ENCODE results near the gene COX4I1.

COX4I1 gene

GRCh38 chr16:85770741-85771140, 28.8 kb upstream of the COX4I1 start:
- no peak for DNase-seq (ENCODE audit: extremely low read depth, insufficient read length)
- no peak overlapping the region for H3K4me3 ChIP-seq (replicated peaks; ENCODE audit: low read depth, low read length)
- TF ChIP-seq CTCF (IDR thresholded peaks at IDR 0.05; ENCODE audit: insufficient read depth, low read length, poor library complexity, severe bottlenecking), result no peak
- no peaks in the 10 kb centered on the region for H3K27me3 ChIP-seq (replicated peaks; ENCODE audit: control insufficient read depth, insufficient read depth, low read length)
- no peaks in the 10 kb centered on the region for H3K36me3 ChIP-seq (ENCODE audit: control insufficient read depth, insufficient read depth, low read length)

- no peak for TF ChIP-seq CTCF (IDR thresholded peaks at IDR 0.05; ENCODE audit: insufficient read depth, low read length, poor library complexity, severe bottlenecking)
- no peaks in the 10 kb centered on the region for H3K27me3 ChIP-seq (replicated peaks; ENCODE audit: control insufficient read depth, insufficient read depth, low read length)
These were observed 26.5 kb upstream of the COX4I1 start for GRCh38 chr16:85773044-85773443.

DNA sequence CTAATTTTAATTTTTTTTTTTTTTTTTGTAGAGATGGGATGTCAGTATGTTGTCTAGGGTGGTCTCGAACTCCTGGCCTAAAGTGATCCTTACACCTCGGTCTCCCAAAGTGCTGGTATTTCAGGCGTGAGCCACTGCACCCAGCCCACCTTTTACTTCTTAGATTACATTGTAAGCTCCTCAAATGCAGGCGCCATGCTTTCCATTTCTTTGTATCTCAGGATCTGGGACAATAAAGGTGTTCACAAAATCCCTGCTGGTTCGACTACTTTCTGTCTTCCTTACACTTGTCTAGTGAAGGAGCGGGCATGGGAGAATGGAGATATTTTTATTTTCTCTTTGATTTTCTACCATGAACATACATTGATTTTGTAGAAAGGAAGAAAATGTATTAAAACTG, 25.4 kb upstream of the COX4I1 start:
- TF ChIP-seq CTCF (IDR thresholded peaks at IDR 0.05; ENCODE audit: insufficient read depth, low read length, poor library complexity, severe bottlenecking), result no peak
- H3K4me3 ChIP-seq (replicated peaks; ENCODE audit: low read depth, low read length), result no peak overlapping the region
- no peak for DNase-seq (ENCODE audit: extremely low read depth, insufficient read length)
- H3K27me3 ChIP-seq (replicated peaks; ENCODE audit: control insufficient read depth, insufficient read depth, low read length), result no peaks in the 10 kb centered on the region
- peaks cover 5% of the 10 kb centered on the region for H3K36me3 ChIP-seq (ENCODE audit: control insufficient read depth, insufficient read depth, low read length)

More at GRCh38 chr16:85773044-85773443, 26.5 kb upstream of the COX4I1 start:
- no peak for DNase-seq (ENCODE audit: extremely low read depth, insufficient read length)
- Histone ChIP-seq H3K36me3 (ENCODE audit: control insufficient read depth, insufficient read depth, low read length) (peaks cover under 1% of the 10 kb centered on the region), H3K4me3 (replicated peaks; ENCODE audit: low read depth, low read length) (no peak overlapping the region)

DNA sequence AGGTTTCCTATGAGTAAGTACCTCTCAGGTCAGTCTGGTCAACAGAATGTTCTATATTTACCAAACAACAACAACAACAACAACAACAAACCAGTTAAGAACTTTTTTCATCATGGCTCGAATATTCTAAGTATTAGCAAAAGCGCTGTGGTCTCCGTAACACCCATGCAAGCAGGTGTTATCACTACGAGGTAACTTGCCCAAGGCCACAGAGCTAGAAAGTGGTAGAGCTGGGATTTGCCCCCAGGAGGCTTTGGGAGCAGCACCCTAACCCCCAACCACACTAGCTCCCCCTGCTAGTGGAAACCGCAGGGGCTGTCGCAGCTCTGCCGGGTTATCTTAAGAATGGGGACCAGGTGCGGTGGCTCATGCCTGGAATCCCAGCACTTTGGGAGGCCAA, 24.7 kb upstream of the COX4I1 start:
- TF ChIP-seq CTCF (IDR thresholded peaks at IDR 0.05; ENCODE audit: insufficient read depth, low read length, poor library complexity, severe bottlenecking), result no peak

GRCh38 chr16:85777583-85778310, 21.7 kb upstream of the COX4I1 start:
- Histone ChIP-seq H3K4me3 (replicated peaks; ENCODE audit: low read depth, low read length) (no peak overlapping the region), H3K27me3 (replicated peaks; ENCODE audit: control insufficient read depth, insufficient read depth, low read length) (no peaks in the 10 kb centered on the region), H3K36me3 (ENCODE audit: control insufficient read depth, insufficient read depth, low read length) (peaks cover 22% of the 10 kb centered on the region)
- no peak for DNase-seq (ENCODE audit: extremely low read depth, insufficient read length)
- no peak for TF ChIP-seq CTCF (IDR thresholded peaks at IDR 0.05; ENCODE audit: insufficient read depth, low read length, poor library complexity, severe bottlenecking)

More for the DNA sequence above, 24.7 kb upstream of the COX4I1 start:
- Histone ChIP-seq H3K27me3 (replicated peaks; ENCODE audit: control insufficient read depth, insufficient read depth, low read length) (no peaks in the 10 kb centered on the region), H3K36me3 (ENCODE audit: control insufficient read depth, insufficient read depth, low read length) (peaks cover 5% of the 10 kb centered on the region), H3K4me3 (replicated peaks; ENCODE audit: low read depth, low read length) (no peak overlapping the region)
- no peak for DNase-seq (ENCODE audit: extremely low read depth, insufficient read length)
